Femur (tissue), 1 donor: ENCODE measurements around the gene LPP.
"Not testable (repeated sequence)": the region's sequence is repeated elsewhere in the genome, so short reads cannot be mapped to it uniquely, and the experiment has no call there.

Source experiments
- DNase-seq: peaks from one replicate; pipeline ENCODE4 v3.0.0-alpha.2; 2017

Gene LPP

DNA sequence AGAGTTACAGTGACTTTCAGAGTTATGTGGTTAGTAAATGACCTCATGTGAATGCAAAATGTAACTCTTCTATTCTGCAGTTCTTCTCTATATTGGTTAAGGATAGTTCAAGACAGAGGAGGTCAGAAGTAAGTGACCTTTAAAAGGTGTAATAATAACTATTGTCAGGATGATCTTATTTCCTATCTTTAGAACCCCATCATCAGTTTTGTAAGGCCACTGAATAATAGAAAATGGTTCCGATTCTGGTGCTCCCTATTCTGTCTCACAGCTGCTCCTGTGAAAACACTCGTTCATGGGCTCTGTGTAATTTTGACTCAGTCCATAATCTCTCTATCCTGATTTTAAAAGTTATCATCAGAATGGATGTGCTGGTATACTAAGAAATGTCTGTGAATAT lies 463.3 kb downstream of the LPP start:
- DNase-seq, result no peak

DNA sequence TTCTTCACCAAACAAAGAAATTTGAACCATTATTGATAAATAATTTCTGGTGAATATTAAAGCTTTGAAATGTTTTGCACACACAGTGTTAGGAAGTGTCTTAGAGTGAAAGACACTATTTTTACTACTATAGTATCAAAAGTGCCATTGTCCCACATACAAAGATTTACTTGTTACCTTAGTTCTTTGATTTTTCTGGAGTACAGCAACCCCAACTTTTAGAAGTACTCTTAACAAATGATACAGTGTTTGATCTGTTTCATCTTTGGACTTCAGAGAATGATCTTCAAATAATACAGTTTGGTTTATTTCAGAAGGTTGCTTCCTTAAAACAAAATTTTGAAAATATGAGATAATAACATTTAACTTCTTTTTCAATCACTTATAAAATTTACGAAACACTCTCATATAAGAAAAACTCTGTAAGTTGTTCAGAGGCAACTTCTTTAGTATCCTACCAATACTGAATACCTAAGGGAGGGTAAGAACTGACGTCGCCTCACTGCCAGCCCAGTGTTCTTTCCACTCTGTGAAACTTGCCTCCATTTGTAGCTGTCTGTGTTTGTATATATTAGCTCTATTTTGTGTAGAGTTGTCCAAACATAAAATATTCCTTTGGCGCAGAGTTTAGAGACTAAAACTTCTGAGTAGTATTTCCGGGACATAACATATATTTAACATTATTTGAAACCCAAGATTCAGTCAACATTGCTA lies 464.2 kb downstream of the LPP start:
- no peak for DNase-seq

DNA sequence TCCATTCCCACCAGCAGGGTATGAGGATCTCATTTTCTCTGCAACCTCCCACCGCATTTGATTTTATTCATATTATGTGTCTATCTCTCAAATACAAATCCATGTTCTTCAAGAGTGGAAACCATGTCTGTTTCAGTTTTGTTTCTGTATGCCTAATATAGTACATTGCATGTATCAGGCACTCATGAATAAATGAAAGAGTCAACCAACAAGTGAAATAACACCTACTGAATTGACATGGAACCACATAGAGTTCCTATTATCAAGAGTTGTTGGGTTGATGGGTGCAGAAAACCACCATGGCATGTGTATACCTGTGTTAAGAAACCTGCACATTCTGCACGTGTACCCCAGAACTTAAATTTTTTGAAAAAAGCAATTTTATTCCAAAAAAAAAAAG lies 466.8 kb downstream of the LPP start:
- DNase-seq, result no peak

- no peak for DNase-seq
Measured at GRCh38 chr3:188624384-188624783, 470.4 kb downstream of the LPP start.

- no peak for DNase-seq
Measured at GRCh38 chr3:188624828-188625227, 470.9 kb downstream of the LPP start.

- DNase-seq, result no peak
Measured at GRCh38 chr3:188627652-188628051, 473.7 kb downstream of the LPP start.

DNA sequence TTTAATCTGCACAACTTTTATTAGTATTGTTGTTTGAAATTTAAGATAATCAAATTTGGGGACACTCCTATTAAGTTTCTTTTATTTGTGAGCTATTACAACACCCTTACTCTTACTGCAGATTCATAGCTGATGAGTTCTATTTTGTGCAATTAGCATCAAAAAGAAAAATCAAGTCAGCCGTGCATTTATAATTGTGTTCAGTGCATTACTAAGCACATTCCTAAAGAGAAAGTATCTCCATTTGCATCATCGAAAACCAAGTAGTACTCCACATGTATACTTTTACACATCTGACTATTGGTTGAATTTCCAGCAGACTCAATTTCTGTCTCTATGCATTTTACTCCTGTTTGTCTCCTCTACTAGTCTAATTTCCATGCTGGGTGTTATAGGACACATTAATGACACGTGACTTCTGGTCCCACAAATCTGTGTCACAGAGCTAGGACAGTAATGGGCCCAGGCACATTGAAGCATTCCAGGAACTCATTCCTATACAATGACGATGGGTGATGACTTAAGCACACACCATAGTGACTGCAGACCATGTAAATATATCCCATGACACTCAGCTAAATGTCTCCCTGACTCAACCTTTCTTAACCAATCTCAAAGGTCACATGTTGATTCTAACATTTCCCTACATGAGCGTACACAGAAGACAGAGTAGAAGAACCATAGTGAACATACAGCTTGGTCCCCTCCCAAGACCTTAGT lies 477.5 kb downstream of the LPP start:
- DNase-seq, result no peak

- DNase-seq, result no peak
Measured at GRCh38 chr3:188633206-188633605, 479.2 kb downstream of the LPP start.

DNA sequence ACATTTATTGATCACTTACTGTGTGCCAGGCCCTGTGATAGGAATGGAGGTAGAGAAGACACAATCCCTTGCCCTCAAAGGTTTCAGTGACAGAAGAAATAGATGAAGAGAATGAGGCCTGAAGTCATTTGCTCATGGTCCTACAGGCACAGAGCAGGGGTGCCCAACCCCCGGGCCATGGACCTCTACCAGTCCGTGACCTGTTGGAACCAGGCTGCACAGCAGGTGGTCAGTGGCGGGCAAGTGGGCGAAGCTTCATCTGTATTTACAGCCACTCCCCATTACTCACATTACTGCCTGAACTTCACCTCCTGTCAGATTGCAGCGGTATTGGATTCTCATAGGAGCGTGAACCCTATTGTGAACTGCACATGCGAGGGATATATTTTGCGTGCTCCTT lies 480.3 kb downstream of the LPP start:
- no peak for DNase-seq

DNA sequence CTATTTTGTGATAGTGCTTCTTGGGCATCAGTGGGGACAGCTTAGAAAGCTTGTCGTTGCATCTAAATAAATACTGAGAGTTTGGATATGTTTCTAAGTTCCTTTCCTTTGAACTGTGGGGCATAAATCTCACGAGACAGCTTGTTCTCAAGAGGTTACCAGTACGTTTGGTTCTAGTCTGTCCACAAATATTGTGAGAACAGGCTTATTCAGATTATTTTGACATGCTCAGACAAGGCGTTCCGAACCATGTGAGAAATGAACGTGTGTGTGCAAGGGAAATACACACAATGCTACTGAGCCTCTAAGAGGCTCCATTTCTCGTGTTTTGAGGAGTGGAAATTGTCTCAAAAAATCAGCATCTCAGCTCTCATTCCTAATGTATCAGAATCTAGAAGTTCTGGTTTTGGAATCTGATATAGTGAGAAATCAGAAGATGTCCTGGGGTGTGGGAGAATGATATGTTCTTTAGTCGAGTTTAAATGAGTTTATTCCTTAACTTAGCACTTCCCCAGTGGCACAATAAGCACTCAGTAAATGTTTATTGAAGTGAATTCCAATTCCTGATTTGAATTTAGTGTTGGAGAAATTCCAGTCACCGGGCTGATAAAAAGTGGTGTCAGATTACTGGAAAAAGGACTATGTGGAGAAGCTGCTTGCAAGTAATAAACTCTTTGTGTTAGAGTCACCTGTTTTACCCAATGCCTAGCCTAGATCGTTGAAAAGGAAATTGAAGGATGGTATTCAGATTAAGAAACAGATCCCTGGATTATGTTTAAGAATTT lies 481.5 kb downstream of the LPP start:
- DNase-seq, result no peak

DNA sequence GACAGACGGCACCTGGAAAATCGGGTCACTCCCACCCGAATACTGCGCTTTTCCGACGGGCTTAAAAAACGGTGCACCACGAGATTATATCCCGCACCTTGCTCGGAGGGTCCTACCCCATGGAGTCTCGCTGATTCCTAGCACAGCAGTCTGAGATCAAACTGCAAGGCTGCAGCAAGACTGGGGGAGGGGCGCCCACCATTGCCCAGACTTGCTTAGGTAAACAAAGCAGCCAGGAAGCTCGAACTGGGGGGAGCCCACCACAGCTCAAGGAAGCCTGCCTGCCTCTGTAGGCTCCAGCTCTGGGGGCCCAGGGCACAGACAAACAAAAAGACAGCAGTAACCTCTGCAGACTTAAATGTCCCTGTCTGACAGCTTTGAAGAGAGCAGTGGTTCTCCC lies 482.3 kb downstream of the LPP start:
- not testable (repeated sequence) for DNase-seq

DNA sequence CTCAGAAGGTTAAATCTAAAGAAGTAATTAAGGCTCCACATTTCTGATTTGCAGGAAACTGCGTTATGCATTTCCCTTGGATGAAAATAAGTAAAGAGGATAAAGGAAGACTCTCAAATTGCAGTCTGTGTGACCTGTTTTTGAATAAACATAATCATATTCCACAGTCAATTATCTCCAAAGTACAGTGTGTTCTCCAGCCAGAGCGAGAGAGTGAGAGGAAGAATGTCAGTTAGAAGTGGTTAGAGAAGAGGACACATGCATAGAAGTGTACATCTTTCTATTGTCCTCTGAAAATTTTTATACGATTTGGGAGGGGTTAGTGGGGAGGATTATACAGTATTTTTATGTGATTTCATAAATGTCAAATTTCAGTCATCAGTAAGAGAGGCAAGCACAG lies 487.1 kb downstream of the LPP start:
- DNase-seq, result no peak

DNA sequence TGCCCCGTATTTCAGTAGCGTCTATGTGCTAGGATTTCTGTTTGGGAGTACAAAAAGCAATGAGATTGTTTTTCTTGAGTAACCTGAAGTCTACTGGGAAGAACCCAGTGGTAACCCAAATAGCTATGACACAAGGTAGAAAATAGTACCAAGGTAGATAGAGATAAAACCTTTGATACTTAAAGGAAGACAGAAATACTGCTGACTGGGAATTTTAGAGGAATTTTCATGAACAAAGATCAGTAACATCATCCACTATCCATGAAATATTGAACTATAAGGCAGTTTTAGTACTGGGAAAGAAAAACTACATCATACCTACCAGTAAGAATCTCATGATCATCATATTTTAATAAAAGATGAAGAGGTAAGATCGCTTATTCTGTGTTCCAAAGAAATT lies 489.8 kb downstream of the LPP start:
- no peak for DNase-seq

GRCh38 chr3:188646592-188646991 lies 492.6 kb downstream of the LPP start:
- no peak for DNase-seq

- DNase-seq, result no peak
Measured at GRCh38 chr3:188647237-188647636, 493.3 kb downstream of the LPP start.

DNA sequence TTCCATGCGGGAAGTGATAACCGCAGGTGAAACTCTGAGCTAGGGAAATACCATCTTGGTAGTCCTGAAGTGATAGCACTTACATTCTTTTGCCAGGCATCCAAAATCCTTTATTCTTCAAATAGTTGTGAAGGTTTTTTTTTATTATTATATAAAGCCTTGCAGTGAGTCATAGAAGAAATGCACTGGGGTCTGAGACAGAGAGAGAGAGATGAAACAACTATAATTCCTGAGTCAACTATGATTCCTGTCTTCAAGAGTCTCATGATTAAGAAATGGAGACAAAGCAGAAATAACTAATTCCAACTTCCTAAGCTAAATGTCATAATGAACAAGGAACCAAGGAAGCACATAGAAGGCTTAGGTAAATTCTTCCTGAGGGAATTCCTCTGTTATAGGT lies 495.6 kb downstream of the LPP start:
- no peak for DNase-seq

GRCh38 chr3:188656196-188656982 lies 502.4 kb downstream of the LPP start:
- no peak for DNase-seq

DNA sequence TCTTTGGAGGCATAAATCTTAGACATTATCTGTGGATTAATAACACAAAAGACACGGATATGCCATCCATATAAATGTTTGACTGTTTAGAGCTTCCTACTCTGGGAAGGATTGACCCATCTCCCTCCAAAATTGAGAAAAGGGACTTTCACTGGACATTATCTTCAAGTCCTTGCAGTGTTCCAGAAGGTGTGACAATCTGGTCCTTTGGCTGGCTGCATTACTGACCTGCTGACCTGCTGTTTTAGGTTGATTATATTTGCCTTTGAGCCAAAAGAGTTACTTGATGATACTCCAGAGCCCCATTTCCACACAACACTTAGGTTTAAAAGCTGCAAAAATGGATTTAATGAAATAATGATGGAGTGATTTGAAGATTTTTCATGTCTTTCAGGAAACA lies 504.6 kb downstream of the LPP start:
- no peak for DNase-seq

DNA sequence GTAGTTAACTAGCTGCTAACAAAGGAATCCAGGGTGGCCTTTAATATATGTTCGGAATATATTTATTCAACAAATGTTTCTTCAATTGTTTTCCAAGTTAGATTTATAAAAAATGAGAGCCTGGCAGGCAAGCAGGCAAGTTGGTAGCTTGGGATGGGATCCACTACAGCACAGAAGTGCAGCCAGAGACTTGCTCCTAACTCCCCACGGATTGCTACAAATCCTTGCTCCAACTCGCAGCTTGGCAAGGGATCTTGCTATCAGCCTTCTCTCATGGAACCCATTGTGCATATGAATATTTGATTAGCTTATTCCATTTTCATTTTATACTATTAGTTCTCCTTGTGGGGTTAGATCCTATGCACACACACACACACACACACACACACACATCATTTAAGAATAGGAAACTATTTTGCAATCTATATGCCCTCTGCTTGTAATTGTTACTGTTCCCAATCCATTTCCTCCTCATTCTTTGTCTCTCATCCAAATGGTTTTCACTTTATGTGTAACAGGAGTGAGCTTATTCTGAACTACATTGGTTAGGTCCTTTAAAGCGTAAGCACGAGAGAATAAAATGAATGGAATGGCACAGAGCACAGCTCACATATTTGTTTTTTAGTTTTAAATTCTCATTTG lies 505.6 kb downstream of the LPP start:
- DNase-seq, result no peak

GRCh38 chr3:188660415-188660814 lies 506.5 kb downstream of the LPP start:
- no peak for DNase-seq

GRCh38 chr3:188661806-188662205 lies 507.8 kb downstream of the LPP start:
- no peak for DNase-seq

GRCh38 chr3:188662214-188662613 lies 508.3 kb downstream of the LPP start:
- DNase-seq, result no peak

DNA sequence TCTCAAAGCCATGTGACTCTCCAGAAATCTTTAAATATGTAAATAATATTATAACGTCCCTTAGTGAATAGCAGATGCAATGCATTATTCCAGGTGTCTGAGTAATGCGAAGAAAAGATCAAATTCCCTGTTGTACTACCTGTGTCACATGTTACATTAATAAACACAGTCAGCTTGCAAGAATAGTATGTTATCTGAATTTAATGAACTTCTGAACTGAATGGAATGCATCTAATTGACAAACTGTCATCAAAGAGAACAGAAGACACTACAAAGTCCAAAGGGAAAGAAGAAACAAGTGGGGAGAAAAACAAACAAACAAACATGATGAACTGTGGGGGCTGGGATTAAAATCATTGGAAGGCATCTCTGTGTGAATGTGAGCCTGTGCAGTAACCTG lies 508.8 kb downstream of the LPP start:
- DNase-seq, result no peak
